Hippocampal formation (tissue), 2 donors: ENCODE measurements around the gene LRFN5.
"Not testable (repeated sequence)": the region's sequence is repeated elsewhere in the genome, so short reads cannot be mapped to it uniquely, and the experiment has no call there.

Source experiments
- DNase-seq, 2 donors: peaks; one replicate each; lab custom pipeline; 2025; lab: John Stamatoyannopoulos, UW

LRFN5 gene

DNA sequence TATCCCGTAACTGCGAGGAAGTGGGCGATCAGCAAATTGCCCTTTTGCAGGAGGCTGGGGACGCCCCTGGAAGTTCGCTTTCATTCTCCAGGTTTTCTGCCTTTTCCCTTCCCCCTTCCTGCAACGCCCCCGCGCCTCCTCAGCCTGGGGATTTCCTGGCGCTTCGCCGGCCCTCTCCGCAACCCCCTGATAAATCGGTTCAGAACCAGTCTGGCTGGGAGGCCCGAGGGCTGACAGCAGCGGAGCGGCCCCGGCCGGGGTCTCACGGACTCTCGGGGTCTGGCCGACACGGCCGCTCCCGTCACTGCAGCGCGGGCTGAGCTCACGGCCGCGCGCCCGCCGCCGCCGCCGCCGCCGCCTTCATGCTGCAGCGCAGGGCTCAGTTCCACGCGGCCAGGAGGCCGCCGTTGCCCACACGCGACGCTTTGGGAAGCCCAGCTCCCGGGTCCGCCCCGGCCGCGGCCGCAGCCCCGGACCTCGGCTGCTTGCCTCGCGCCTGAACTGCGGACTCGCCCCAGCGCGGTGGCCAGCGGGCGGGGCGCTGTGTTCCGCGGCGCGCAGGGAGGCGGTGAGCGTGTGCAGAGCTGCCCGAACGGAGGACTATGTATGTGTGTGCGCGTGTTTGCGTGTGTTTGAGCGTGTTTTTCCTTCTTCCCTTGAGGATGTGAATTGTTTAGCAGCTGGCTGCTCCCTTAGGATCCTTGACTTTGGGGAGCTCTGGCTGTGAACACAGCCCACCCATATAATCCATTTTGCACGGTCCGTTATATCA is at the start of gene LRFN5:
Gene LRFN5 (plus strand): TSS at position 345 of the 772 bp plus-strand sequence.
- DNase-seq = no peak

- no peak for DNase-seq
These were observed 48.2 kb upstream of the LRFN5 start for GRCh38 chr14:41558490-41558889.

- DNase-seq = not testable (repeated sequence)
These were observed 39.8 kb upstream of the LRFN5 start for GRCh38 chr14:41566864-41567263.

DNA sequence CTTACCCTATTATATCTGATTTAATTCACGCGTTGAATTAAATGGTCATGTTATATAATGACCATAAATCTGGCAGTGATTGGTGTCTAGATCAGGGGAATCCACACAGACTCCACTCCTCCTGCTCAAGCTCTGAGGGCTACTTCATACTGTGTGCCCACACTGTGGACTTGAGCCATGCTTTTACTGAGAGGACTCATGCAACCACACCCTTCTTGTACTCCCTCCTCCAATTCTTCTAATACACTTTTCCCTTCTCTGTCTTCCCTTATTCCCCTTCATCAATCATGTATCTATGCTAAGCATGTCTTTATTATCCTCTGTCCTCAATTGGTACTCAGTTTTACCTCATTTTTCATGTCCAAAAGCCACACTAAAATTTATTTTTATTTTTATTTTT is 37.7 kb upstream of the LRFN5 start:
- DNase-seq = no peak

DNA sequence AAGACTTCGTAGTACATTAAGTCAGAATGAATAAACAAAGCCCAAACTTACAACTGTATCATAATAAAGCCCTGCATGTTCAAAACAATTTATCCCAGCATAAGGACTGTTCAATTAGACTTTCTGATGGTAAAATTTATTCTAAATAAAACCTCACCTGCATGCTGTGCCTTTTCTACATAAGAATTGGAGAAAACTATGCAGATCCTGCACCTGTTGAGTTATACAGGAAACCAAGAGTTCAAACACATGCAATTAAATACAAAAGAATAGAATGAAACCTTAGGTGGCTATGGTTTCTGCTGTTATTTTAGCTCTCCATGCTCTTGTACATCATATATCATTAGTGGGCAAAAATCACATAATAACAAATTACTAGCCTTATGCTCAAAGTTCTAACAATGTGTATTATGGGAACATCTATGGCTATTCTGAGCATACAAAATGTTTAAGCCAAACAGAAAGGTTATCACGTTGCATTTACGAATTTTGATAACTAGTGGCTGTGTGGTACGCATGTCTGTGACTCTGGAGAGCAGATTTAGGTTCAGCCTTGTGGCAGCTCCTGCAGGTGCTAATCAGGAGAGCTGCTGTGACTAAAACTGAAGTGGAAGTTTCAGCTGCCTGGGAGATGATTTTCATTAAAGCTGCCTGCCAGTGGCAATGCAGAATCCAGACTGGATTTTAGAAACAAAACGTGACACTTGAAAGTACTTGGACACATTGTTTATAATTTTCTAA is 36.1 kb upstream of the LRFN5 start:
- DNase-seq = no peak

GRCh38 chr14:41586237-41586636 is 20.4 kb upstream of the LRFN5 start:
- DNase-seq = no peak

- no peak for DNase-seq
These were observed 9.0 kb upstream of the LRFN5 start for GRCh38 chr14:41597647-41598046.

GRCh38 chr14:41599805-41600385 is 6.8 kb upstream of the LRFN5 start:
- DNase-seq = not testable (repeated sequence)

GRCh38 chr14:41604721-41605531 is 1.8 kb upstream of the LRFN5 start:
- DNase-seq = no peak

DNA sequence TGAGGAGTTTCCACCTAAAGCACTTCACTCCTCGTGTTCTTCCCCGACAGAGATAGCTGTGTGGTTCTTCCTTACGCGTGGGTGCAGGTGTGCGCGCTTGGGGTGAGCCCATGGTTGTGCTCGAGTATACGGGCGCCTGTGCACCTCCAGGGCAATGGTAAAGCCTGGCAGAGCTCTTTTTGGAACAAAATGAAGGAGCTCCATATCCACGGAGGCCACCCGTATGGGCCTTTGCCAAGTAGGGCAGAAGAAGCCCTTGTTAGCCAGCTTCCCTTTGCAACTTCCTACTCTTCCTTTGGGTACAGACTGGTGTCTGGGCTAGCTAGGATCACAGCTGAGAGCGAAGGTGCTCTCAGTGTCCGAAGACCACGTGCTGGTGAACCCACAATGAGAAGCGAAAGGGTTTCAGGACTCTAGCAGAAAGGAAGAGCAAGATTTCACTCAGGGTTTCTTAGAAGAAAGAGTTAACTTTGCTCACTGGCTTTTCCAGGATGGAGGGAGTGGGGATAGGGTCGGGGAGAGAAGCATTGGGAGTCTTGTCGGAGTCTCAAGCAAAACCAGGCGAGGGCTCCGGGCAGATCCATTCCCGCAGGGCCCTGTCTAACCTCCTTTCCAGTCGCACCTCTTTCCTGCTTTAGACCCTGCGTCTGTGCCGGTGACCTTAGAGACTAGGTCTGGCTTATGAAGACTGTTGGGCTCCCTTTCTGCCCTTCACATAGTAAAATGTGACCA is 960 bp upstream of the LRFN5 start:
- DNase-seq = no peak

- DNase-seq = no peak
These were observed 469 bp upstream of the LRFN5 start for GRCh38 chr14:41606282-41606531.

GRCh38 chr14:41607304-41607775 is 664 bp downstream of the LRFN5 start:
- no peak for DNase-seq

GRCh38 chr14:41607966-41608663 is 1.4 kb downstream of the LRFN5 start:
- DNase-seq = no peak

GRCh38 chr14:41608681-41609390 is 2.2 kb downstream of the LRFN5 start:
- DNase-seq = no peak

GRCh38 chr14:41609704-41610183 is 3.1 kb downstream of the LRFN5 start:
- peak; percentile 26 to 57 for DNase-seq

DNA sequence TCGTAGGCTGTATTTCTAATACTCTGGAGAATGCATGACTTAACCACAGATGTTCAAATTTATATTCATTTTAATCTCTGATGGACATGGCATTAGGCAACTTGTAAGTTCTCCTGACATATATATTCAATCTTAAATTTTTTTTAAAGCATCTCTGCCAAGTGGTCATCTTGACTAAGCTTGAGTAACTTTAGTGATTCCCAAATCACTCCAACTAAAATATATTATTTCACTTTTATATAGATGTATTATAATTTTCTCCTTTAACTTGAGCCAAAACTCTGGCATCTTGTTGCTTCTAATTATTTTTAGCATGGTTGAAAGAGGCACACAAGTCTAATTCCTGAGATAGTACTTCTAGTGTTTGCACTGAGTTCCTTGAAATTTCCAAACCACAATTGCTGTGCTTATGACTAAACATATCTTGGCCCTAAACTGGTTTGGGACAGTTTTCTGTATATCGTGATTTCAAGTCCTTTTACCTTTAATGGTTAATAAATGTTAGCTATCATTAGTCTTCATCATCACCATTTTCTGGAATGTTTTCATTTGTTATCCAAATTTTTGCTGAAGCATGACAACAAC is 8.4 kb downstream of the LRFN5 start:
- no peak for DNase-seq

- no peak for DNase-seq
These were observed 17.1 kb downstream of the LRFN5 start for GRCh38 chr14:41623736-41624135.

DNA sequence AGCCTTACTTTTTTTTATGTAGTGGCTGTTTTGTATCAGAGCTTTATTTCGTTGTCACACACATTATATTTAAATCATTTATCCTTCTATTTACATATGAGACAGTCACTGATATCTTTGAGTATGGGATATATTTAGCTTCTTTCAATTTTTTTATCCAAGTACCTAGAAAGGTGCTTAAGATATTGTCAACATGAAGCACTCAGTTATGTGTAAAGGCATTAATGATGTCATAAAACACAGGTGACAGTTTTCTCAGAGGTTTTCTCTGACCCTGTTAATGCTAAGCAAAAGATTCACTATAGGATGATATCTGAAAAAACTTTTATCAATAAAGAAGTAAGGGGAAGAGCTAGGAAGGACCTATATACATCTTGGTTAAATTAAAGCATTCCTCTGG is 23.2 kb downstream of the LRFN5 start:
- DNase-seq = no peak

GRCh38 chr14:41634286-41634685 is 27.6 kb downstream of the LRFN5 start:
- DNase-seq = no peak
